Measurements from ENCODE around the gene ZNF611. TPM values are rescaled to one million over a fixed set of nuclear protein-coding genes. Genes with fewer than 3 reads are reported as not detected.

The ZNF611 gene
- total RNA-seq, 6 experiments from 2014 or later = 3.3 to 5.4 (median 3.9) TPM

DNA sequence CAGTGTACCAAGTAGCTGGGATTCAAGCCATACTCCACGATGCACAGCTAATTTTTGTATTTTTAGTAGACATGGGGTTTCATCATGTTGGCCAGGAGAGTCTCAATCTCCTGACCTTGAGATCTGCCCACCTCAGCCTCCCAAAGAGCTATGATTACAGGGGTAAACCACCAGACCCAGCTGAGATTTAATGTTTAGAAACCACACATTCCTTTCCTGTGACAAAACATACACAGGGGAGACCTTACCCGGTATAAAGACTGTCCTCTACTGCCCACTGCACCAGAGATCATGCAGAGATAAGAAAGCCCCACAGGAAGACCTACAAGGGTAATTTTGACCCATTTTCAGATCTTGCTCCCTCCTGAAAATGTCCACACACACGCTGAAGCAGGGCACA, 73.9 kb downstream of the ZNF611 start:
- DNase-seq (no peak), ATAC-seq (no peak)
- Histone ChIP-seq H3K4me3 (no peak overlapping the region), H3K9me3 (no peaks in the 10 kb centered on the region), H3K4me1 (no peaks in the 10 kb centered on the region), H3K36me3 (no peaks in the 10 kb centered on the region), H3K27me3 (no peaks in the 10 kb centered on the region), H3K27ac (no peak overlapping the region)
- 50% methylated on average over 2 of the region's 3 CpGs for WGBS (ENCODE audit: insufficient coverage, low coverage, low lambda C conversion rate, missing lambda C conversion rate)
- TF ChIP-seq POLR2A (IDR thresholded peaks at IDR 0.05) = no peak
- TF ChIP-seq, protein P1, sequence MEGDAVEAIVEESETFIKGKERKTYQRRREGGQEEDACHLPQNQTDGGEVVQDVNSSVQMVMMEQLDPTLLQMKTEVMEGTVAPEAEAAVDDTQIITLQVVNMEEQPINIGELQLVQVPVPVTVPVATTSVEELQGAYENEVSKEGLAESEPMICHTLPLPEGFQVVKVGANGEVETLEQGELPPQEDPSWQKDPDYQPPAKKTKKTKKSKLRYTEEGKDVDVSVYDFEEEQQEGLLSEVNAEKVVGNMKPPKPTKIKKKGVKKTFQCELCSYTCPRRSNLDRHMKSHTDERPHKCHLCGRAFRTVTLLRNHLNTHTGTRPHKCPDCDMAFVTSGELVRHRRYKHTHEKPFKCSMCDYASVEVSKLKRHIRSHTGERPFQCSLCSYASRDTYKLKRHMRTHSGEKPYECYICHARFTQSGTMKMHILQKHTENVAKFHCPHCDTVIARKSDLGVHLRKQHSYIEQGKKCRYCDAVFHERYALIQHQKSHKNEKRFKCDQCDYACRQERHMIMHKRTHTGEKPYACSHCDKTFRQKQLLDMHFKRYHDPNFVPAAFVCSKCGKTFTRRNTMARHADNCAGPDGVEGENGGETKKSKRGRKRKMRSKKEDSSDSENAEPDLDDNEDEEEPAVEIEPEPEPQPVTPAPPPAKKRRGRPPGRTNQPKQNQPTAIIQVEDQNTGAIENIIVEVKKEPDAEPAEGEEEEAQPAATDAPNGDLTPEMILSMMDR (IDR thresholded peaks at IDR 0.05) = no peak
- intact Hi-C loops (cut with DNase I) = no loop called here

DNA sequence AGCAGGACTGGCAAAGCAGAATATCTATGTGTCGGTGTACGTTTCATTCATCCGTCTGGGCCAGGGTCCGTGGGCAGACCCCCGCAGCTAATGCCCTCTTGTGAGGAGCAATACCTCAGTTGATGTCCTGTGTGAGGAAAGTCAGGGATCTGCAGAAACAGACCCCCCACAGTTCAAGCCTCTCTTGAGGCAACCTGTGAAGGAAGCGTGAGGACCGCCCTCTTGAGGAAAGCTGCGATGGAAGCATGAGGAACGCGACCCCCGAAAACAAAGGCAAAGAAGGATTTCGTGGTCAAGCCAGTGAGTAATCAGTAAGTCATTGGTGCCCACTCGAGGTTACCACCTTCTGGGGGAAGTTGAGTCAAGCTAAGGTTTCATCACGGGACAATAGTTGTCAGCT, 75.8 kb downstream of the ZNF611 start:
- Histone ChIP-seq H3K36me3 (no peaks in the 10 kb centered on the region), H3K9me3 (no peaks in the 10 kb centered on the region), H3K27me3 (no peaks in the 10 kb centered on the region), H3K27ac (no peak overlapping the region), H3K4me1 (no peaks in the 10 kb centered on the region), H3K4me3 (no peak overlapping the region)
- intact Hi-C loops (cut with DNase I) = no loop called here
- ATAC-seq (no peak), DNase-seq (no peak)
- TF ChIP-seq, protein P1 (IDR thresholded peaks at IDR 0.05) = no peak
- TF ChIP-seq POLR2A (IDR thresholded peaks at IDR 0.05) = no peak
- WGBS (ENCODE audit: insufficient coverage, low coverage, low lambda C conversion rate, missing lambda C conversion rate) = 47% methylated on average over 6 of the region's 14 CpGs

DNA sequence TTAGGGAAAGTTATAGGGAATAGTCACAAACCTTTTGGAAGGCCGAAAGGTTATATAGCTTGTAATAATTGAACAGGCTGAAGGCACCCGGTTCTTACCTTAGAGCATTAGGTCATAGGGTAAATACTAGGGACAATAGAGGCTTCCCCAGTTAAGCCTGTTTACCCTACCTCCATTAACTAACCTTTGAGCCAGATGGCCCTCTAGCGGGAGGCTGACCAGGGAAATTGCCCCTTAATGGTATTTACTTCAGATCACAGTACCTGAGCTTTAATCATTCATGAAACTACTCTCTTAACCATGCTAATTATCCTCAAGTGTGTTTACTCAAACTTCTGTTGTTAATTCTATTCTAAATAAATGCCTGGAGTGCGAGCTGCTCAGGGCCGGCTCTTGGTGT, 76.2 kb downstream of the ZNF611 start:
- DNase-seq (no peak), ATAC-seq (no peak)
- intact Hi-C loops (cut with DNase I) = no loop called here
- Histone ChIP-seq H3K9me3 (no peaks in the 10 kb centered on the region), H3K4me1 (no peaks in the 10 kb centered on the region), H3K4me3 (no peak overlapping the region), H3K36me3 (no peaks in the 10 kb centered on the region), H3K27me3 (no peaks in the 10 kb centered on the region), H3K27ac (no peak overlapping the region)
- WGBS (ENCODE audit: insufficient coverage, low coverage, low lambda C conversion rate, missing lambda C conversion rate) = 62% methylated on average over 5 of the region's 5 CpGs
- TF ChIP-seq, protein P1 (IDR thresholded peaks at IDR 0.05) = no peak
- TF ChIP-seq POLR2A (IDR thresholded peaks at IDR 0.05) = no peak

DNA sequence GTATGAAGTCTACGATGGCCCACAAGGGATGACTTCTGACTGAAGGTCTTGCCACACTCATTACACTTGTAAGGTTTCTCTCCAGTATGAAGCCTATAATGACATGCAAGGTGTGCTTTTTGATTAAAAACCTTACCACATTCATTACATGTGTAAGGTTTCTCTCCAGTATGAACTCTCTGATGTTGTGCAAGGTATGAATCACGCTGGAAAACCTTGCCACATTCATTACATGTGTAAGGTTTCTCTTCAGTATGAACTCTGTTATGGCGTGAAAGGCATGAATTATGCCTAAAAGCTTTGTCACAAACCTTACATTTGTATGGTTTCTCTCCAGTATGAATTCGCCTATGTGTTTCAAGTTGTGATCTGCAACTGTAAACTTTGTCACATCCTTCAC, 81.7 kb downstream of the ZNF611 start:
- no peak overlapping the region for H3K27ac ChIP-seq
- no peaks in the 10 kb centered on the region for H3K36me3 ChIP-seq
- H3K27me3 ChIP-seq = no peaks in the 10 kb centered on the region
- ATAC-seq = no peak
- no peaks in the 10 kb centered on the region for H3K9me3 ChIP-seq
- H3K4me1 ChIP-seq = no peaks in the 10 kb centered on the region
- intact Hi-C loops (cut with DNase I) = no loop called here
- no peak for TF ChIP-seq POLR2A (IDR thresholded peaks at IDR 0.05)
- TF ChIP-seq, protein P1 (IDR thresholded peaks at IDR 0.05) = no peak
- 66% methylated on average over 4 of the region's 4 CpGs for WGBS (ENCODE audit: insufficient coverage, low coverage, low lambda C conversion rate, missing lambda C conversion rate)
- no peak overlapping the region for H3K4me3 ChIP-seq
- DNase-seq = no peak

Other genes starting within 250 kb of the ZNF611 start
- 10 to 100 TPM in 1 of 6 experiments, 1 to 10 TPM in 5; 3.3 to 12.3 (median 5.8) TPM for gene ZNF808, start 207.4 kb downstream of the ZNF611 start, total RNA-seq
- gene ZNF701, start 164.8 kb downstream of the ZNF611 start, total RNA-seq = 1 to 10 TPM; 2.5 to 6.4 (median 4.0) TPM
- 1 to 10 TPM; 2.5 to 5.9 (median 3.3) TPM for gene ZNF83, start 96.7 kb downstream of the ZNF611 start, total RNA-seq
- gene ZNF600, start 51.7 kb upstream of the ZNF611 start, total RNA-seq = 1 to 10 TPM; 1.4 to 4.3 (median 2.1) TPM
- 1 to 10 TPM in 5 of 6 experiments, under 1 TPM in 1; 0.92 to 4.2 (median 2.9) TPM for gene ZNF28, start 86.6 kb upstream of the ZNF611 start, total RNA-seq
- 1 to 10 TPM; 1.6 to 4.2 (median 2.9) TPM for gene ZNF468, start 122.6 kb upstream of the ZNF611 start, total RNA-seq
- gene ZNF320, start 162.6 kb upstream of the ZNF611 start, total RNA-seq = 1 to 10 TPM in 3 of 6 experiments, under 1 TPM in 2, not detected in 1; 0.68 to 5.0 (median 1.1) TPM
- 1 to 10 TPM in 1 of 6 experiments, under 1 TPM in 5; 0.37 to 2.0 (median 0.76) TPM for gene ZNF888, start 188.4 kb upstream of the ZNF611 start, total RNA-seq
- 1 to 10 TPM in 5 of 6 experiments, under 1 TPM in 1; 0.68 to 3.5 (median 1.9) TPM for gene ZNF816, start 227.8 kb upstream of the ZNF611 start, total RNA-seq

All from right lobe of liver (tissue), 6 donors.